SU-DHL-6 (cell line): ENCODE data around the gene DOCK3.

Experiments
- EZH2phosphoT487 ChIP-seq: fragments of 200-600 bp; sonication (generic), shearing (Covaris generic); conservative IDR thresholded peaks from 2 replicates; pipeline ENCODE4 v1.6.1; 2018; ENCODE audit warnings: mild to moderate bottlenecking, antibody characterized with exemption, low read length, moderate library complexity, mixed read lengths
- TF ChIP-seq, protein P1 (sequence below): fragments of 200-600 bp; sonication (generic); IDR thresholded peaks from one replicate; pipeline ENCODE4 v1.5.1; 2017; ENCODE audit warnings: antibody characterized with exemption, mild to moderate bottlenecking, low read length, moderate library complexity; ENCODE audit not compliant: insufficient read depth, poor library complexity, severe bottlenecking

- TF ChIP-seq, protein P1, sequence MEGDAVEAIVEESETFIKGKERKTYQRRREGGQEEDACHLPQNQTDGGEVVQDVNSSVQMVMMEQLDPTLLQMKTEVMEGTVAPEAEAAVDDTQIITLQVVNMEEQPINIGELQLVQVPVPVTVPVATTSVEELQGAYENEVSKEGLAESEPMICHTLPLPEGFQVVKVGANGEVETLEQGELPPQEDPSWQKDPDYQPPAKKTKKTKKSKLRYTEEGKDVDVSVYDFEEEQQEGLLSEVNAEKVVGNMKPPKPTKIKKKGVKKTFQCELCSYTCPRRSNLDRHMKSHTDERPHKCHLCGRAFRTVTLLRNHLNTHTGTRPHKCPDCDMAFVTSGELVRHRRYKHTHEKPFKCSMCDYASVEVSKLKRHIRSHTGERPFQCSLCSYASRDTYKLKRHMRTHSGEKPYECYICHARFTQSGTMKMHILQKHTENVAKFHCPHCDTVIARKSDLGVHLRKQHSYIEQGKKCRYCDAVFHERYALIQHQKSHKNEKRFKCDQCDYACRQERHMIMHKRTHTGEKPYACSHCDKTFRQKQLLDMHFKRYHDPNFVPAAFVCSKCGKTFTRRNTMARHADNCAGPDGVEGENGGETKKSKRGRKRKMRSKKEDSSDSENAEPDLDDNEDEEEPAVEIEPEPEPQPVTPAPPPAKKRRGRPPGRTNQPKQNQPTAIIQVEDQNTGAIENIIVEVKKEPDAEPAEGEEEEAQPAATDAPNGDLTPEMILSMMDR = no peak
- no peak for TF ChIP-seq EZH2phosphoT487
Measured at GRCh38 chr3:51375571-51375970, 700.8 kb downstream of the DOCK3 start.
